GM12874 (cell line): ENCODE data around the gene ARRDC2.

Source experiments
- TF ChIP-seq, protein P1 (sequence below): IDR thresholded peaks from 2 replicates; pipeline ENCODE4 v1.5.1; 2011; ENCODE audit warnings: low read depth, mild to moderate bottlenecking, control low read depth, low read length, moderate library complexity; ENCODE audit not compliant: insufficient read depth

ARRDC2 gene

GRCh38 chr19:18023622-18024251 lies 15.8 kb downstream of the ARRDC2 start:
- TF ChIP-seq, protein P1, sequence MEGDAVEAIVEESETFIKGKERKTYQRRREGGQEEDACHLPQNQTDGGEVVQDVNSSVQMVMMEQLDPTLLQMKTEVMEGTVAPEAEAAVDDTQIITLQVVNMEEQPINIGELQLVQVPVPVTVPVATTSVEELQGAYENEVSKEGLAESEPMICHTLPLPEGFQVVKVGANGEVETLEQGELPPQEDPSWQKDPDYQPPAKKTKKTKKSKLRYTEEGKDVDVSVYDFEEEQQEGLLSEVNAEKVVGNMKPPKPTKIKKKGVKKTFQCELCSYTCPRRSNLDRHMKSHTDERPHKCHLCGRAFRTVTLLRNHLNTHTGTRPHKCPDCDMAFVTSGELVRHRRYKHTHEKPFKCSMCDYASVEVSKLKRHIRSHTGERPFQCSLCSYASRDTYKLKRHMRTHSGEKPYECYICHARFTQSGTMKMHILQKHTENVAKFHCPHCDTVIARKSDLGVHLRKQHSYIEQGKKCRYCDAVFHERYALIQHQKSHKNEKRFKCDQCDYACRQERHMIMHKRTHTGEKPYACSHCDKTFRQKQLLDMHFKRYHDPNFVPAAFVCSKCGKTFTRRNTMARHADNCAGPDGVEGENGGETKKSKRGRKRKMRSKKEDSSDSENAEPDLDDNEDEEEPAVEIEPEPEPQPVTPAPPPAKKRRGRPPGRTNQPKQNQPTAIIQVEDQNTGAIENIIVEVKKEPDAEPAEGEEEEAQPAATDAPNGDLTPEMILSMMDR: no peak

DNA sequence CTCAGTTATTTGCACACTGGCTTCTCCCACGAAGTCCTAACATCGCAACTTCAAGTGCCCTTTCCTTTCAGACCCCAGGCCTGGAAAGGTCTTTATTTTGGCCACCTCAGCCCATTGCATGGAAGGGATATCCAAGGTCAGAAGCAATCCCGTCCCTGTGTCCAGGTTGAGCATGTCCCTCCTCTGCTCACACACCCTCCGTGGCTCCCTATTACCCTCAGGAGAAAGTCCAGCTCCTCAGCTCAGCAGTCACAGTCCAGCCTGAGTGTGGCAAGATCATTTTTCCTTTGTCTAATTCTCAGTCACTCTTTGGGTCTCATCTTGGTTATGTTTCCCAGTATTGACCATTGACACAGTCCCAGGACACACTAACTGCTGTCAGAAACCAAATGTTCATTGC lies 19.2 kb downstream of the ARRDC2 start:
- TF ChIP-seq, protein P1: no peak

DNA sequence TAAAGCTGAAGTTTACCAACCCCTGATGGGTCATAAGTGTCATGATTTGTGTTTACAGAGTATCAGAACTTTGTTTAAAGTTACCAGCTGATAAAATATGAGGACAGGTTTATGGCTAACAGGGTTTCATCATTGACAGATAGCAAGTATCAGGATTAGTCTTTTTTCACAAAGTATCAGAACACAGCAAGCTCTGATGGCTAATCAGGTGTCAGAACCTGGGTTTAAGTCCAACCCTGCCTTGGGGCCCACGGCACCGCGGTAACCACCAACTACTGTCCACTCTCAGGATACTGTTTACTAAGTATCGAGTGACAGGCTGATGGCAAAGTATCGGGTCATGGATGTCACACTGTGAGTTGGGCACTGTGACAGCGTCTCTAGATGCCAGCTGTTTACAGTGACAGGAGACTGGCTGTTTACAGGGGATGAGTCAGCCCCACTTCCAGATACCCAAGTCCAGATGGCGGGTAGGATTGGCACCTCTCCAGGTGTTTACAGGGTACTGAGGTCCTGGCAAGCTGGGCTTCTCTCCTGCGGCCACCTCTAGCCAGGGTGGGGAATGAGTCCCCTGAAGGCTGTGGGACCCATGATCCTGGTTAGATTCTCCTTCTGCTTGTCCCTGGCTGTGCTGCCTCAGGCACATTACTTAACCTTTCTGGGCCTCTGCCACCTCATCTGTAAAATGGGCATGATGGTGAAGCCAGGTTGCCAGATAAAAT lies 21.8 kb downstream of the ARRDC2 start:
- TF ChIP-seq, protein P1: no peak

DNA sequence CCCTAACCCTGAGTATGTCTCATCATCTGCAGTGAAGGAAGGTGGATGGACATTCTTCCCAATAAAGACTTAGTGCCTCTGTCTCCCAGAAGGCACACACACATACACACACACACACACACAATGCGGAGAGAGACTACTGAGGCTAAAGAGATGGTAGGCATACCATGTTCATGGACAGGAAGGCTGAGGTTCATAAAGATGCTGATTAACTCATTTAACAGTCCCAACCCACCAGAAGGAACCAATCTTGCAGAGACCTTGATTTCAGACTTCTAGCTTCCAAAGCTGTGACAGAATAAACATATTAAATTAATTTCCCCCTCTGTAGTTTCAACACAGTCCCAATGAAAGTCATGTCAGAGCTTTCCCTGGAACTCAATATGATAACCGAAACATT lies 33.1 kb downstream of the ARRDC2 start:
- TF ChIP-seq, protein P1: no peak

DNA sequence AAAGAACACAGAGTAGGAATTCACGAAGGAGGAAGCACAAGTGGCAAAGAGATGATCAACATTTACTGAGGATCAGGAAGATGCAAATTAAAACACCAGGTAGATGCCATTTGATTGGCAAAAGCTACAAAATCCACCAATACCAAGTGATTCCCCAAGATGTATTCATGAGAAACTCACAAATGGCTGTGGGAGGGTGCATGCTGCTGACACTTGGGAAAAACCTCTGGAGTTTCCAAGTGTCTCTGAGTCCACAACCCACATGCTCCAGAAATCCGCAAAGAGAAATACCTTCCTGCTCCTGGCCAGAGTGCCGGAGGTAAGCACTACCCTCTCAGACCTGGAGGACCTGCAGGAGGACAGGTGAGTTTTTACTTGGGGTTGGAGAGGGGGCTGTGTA lies 35.7 kb downstream of the ARRDC2 start:
- TF ChIP-seq, protein P1: no peak

DNA sequence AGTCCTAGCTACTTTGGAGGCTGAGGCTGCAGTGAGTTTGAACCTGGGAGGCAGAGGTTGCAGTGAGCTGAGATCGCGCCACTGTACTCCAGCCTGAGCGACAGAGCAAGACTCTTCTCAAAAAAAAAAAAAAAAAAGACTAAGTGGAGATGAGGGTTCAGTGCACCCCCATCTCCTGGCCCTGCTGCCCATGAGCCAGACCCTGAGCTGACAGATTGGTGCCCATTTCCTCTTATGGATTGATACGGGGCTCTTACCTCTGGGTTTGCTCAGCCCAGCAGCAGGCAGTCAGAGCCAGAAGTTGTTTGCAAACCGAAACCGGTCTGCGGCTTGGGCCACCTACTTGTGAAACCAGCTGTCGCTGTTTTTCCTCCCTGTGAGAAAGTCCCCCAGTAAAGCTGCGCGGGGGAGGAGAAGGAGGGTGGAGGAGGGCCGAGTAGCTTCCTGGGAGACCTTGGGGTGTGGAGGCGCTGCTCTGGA lies 36.9 kb downstream of the ARRDC2 start:
- TF ChIP-seq, protein P1: no peak

DNA sequence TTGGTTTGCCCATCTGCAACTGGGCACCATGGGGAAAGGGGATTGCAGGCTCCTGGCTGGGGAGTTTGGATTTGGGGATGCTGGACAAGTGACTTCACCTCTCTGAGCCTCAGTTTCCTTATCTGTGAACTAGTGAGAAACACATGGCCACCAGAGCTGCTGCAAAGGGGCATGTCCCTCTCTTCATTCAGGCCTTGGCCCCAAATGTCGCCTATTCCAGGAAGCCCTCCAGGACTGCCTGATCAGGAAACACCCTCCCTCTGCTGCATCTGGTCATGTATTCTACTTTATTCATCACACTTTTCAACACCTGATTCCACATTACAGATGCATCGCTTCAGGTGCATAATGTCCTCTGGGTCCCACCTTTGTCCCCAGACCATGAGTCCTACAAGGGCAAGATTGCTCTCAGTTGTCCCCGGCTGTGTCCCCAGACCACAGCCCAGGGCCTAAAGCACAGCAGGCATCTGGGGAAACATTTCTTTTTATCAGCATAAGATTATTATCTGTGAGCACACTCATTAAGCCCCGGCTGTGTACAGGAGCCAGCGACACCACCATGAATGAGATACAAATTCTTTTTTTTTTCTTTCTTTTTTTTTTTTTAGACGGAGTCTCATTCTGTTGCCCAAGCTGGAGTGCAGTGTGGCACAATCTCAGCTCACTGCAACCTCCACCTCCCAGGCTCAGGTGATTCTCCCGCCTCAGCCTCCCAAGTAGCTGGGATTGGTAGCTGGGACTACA lies 37.5 kb downstream of the ARRDC2 start:
- TF ChIP-seq, protein P1: no peak
